Keratinocyte (primary cell): ENCODE results near the gene KRTAP5-2. TPM values are rescaled to one million over a fixed set of nuclear protein-coding genes. Genes with fewer than 3 reads are reported as not detected.
"Not testable (repeated sequence)": the region's sequence is repeated elsewhere in the genome, so short reads cannot be mapped to it uniquely, and the experiment has no call there.

Source experiments
- DNase-seq: peaks from one replicate; pipeline ENCODE4 v3.0.0-alpha.2; 2011; ENCODE audit warnings: low read depth, missing footprints, low spot score
- FAIRE-seq: peaks from 2 replicates; lab custom pipeline; 2011; peaks lifted over from hg19 to GRCh38; lab: Jason Lieb, UNC
- H2AFZ ChIP-seq: 2 replicates; pipeline ENCODE4 v1.6.0; 2012; ENCODE audit warnings: low read length, control low read depth, inconsistent platforms; ENCODE audit not compliant: control insufficient read depth
- H3K27ac ChIP-seq: 2 replicates; pipeline ENCODE4 v1.5.1; 2011; ENCODE audit warnings: low read length; ENCODE audit not compliant: control insufficient read depth, insufficient read depth
- H3K27me3 ChIP-seq: 3 replicates; pipeline ENCODE4 v1.6.0; 2011; ENCODE audit warnings: low read length; ENCODE audit not compliant: control insufficient read depth, insufficient read depth; ENCODE audit errors: extremely low read depth
- H3K36me3 ChIP-seq, 2 experiments: 2 replicates in 1 of 2; 3 replicates in 1 of 2; pipeline ENCODE4 v1.5.1; 2011; ENCODE audit warnings: low read length in 2 of 2, mild to moderate bottlenecking in 1 of 2; ENCODE audit not compliant: control insufficient read depth in 2 of 2, insufficient read depth in 2 of 2; ENCODE audit errors: extremely low read depth in 1 of 2
- H3K4me1 ChIP-seq: 3 replicates; pipeline ENCODE4 v1.5.1; 2011; ENCODE audit warnings: low read length; ENCODE audit not compliant: control insufficient read depth, insufficient read depth; ENCODE audit errors: extremely low read depth
- H3K4me2 ChIP-seq: 3 replicates; pipeline ENCODE4 v1.6.0; 2011; ENCODE audit warnings: low read depth, low read length; ENCODE audit not compliant: control insufficient read depth, insufficient read depth; ENCODE audit errors: extremely low read depth
- H3K4me3 ChIP-seq, 3 experiments: fragments of 200-600 bp in 1 of 3; sonication (generic) in 1 of 3; 2 replicates in 2 of 3; 3 replicates in 1 of 3; pipeline ENCODE4 v1.5.1; 2011 to 2016; ENCODE audit warnings: low read length in 3 of 3, mild to moderate bottlenecking in 3 of 3, control low read depth in 2 of 3, inconsistent platforms in 1 of 3, low read depth in 1 of 3, mixed read lengths in 1 of 3, mixed run types in 1 of 3, moderate library complexity in 1 of 3; ENCODE audit not compliant: control insufficient read depth in 2 of 3, insufficient read depth in 2 of 3; ENCODE audit errors: extremely low read depth in 1 of 3
- H3K79me2 ChIP-seq: 2 replicates; pipeline ENCODE4 v1.6.0; 2012; ENCODE audit warnings: low read length; ENCODE audit not compliant: control insufficient read depth, insufficient read depth
- H3K9ac ChIP-seq: 3 replicates; pipeline ENCODE4 v1.6.0; 2011; ENCODE audit warnings: low read length; ENCODE audit not compliant: control insufficient read depth, insufficient read depth; ENCODE audit errors: extremely low read depth
- H3K9me1 ChIP-seq: 3 replicates; pipeline ENCODE4 v1.6.0; 2011; ENCODE audit warnings: low read length; ENCODE audit not compliant: control insufficient read depth, insufficient read depth; ENCODE audit errors: extremely low read depth
- H3K9me3 ChIP-seq: 2 replicates; pipeline ENCODE4 v1.5.1; 2012; ENCODE audit warnings: low read depth, low read length; ENCODE audit not compliant: control insufficient read depth
- H4K20me1 ChIP-seq: 3 replicates; pipeline ENCODE4 v1.6.0; 2011; ENCODE audit warnings: low read length; ENCODE audit not compliant: control insufficient read depth, insufficient read depth; ENCODE audit errors: extremely low read depth
- CTCF ChIP-seq, 3 experiments: IDR thresholded peaks in 1 of 3; conservative IDR thresholded peaks in 1 of 3; optimal IDR thresholded peaks in 1 of 3; 2 replicates in 2 of 3; 3 replicates in 1 of 3; pipeline versions ENCODE3 to v1.5.1; 2011; ENCODE audit warnings: low read length in 3 of 3, mild to moderate bottlenecking in 3 of 3, moderate library complexity in 2 of 3, control low read depth in 1 of 3, inconsistent platforms in 1 of 3; ENCODE audit not compliant: insufficient read depth in 2 of 3; ENCODE audit errors: extremely low read depth in 1 of 3
- EZH2 ChIP-seq: IDR thresholded peaks from one replicate; pipeline ENCODE4 v1.6.1; 2012; ENCODE audit warnings: inconsistent platforms, mild to moderate bottlenecking, low read length, moderate library complexity
- dilution Hi-C: fragments of 300-500 bp; cut with MboI; formaldehyde crosslinking; loops from one replicate; pipeline ENCODE4 v1.7.0; 2020; ENCODE audit warnings: low sequenced_read_pairs; ENCODE audit not compliant: extremely low pct_ligation_motif_present
- polyA plus RNA-seq, 5 experiments: library from polyadenylated mRNA; depleted of rRNA in 3 of 5; stranded (reverse) in 3 of 5; stranded (forward) in 1 of 5; unstranded in 1 of 5; fragments of >200 nt; gene quantifications; 1 replicate in 1 of 5; 2 replicates in 3 of 5; 3 replicates in 1 of 5; pipeline versions ENCODE4 v1.2.1 to v1.2.3, GENCODE V29; 2011 to 2012; ENCODE audit warnings: missing spikeins in 2 of 5, low read depth in 1 of 5, low replicate concordance in 1 of 5

The KRTAP5-2 gene
- polyA plus RNA-seq, 1 donor (not counting 4 experiments of a cell fraction or from before 2014, with no cell fraction given) = not detected

GRCh38 chr11:1586699-1587098 lies 11.4 kb downstream of the KRTAP5-2 start:
- TF ChIP-seq CTCF (optimal IDR thresholded peaks at IDR 0.05 in 1 of 3, IDR thresholded peaks at IDR 0.05 in 1 of 3, conservative IDR thresholded peaks at IDR 0.05 in 1 of 3; ENCODE audit: extremely low read depth in 1 of 3, insufficient read depth in 2 of 3, low read length in 3 of 3) = no peak
- TF ChIP-seq EZH2 = no peak
- H3K27ac ChIP-seq = no peak overlapping the region
- no peaks in the 10 kb centered on the region for H3K27me3 ChIP-seq
- dilution Hi-C loops = no loop called here
- no peaks in the 10 kb centered on the region for H3K9me3 ChIP-seq
- peaks cover 5% of the 10 kb centered on the region for H3K4me1 ChIP-seq
- H3K4me3 ChIP-seq = no peak overlapping the region
- DNase-seq (no peak), FAIRE-seq (no peak)
- no peak overlapping the region for H3K9ac ChIP-seq
- no peaks in the 10 kb centered on the region for H3K36me3 ChIP-seq
- H4K20me1 ChIP-seq = no peaks in the 10 kb centered on the region
- no peaks in the 10 kb centered on the region for H3K79me2 ChIP-seq
- H3K9me1 ChIP-seq = no peaks in the 10 kb centered on the region
- H3K4me2 ChIP-seq = no peak overlapping the region
- no peak overlapping the region for H2AFZ ChIP-seq

- H3K27me3 ChIP-seq, H3K9me3 ChIP-seq, H3K79me2 ChIP-seq, H3K36me3 ChIP-seq, DNase-seq, H3K27ac ChIP-seq, H3K4me2 ChIP-seq, H2AFZ ChIP-seq, H3K4me3 ChIP-seq, dilution Hi-C loops, FAIRE-seq, H3K9ac ChIP-seq, H3K4me1 ChIP-seq, H4K20me1 ChIP-seq, H3K9me1 ChIP-seq: not testable (repeated sequence)
These were observed 13.3 kb downstream of the KRTAP5-2 start, which contains the start of gene KRTAP5-1 for GRCh38 chr11:1584661-1585370. TSS of gene KRTAP5-1 (minus strand) at chr11:1585283. CDS start at chr11:1585249, 34 bp downstream.

- H3K79me2 ChIP-seq, H3K36me3 ChIP-seq, H3K9ac ChIP-seq, H2AFZ ChIP-seq, H3K9me3 ChIP-seq, FAIRE-seq, H3K4me3 ChIP-seq, DNase-seq, H3K4me1 ChIP-seq, H3K27me3 ChIP-seq, H4K20me1 ChIP-seq, H3K4me2 ChIP-seq, H3K9me1 ChIP-seq, H3K27ac ChIP-seq, dilution Hi-C loops: not testable (repeated sequence)
These were observed 15.2 kb downstream of the KRTAP5-2 start for GRCh38 chr11:1582909-1583308.
